Epithelial cell of esophagus (primary cell): ENCODE data around the gene ESYT2.
A peak's percentile ranks its signal among the peaks of the same experiment; 100 is the strongest.

Experiments used
- DNase-seq: peaks from one replicate; pipeline ENCODE4 v3.0.0; 2010; ENCODE audit warnings: low read depth
- H3K4me3 ChIP-seq: 2 replicates; pipeline ENCODE4 v1.5.1; 2011; ENCODE audit warnings: mild to moderate bottlenecking, low read length, control low read depth
- TF ChIP-seq, protein P1 (sequence below): IDR thresholded peaks from 2 replicates; pipeline ENCODE4 v1.5.1; 2011; ENCODE audit warnings: low read depth, mild to moderate bottlenecking, low read length, control low read depth, inconsistent platforms; ENCODE audit not compliant: insufficient read depth; ENCODE audit errors: missing control alignments

ESYT2 gene

DNA sequence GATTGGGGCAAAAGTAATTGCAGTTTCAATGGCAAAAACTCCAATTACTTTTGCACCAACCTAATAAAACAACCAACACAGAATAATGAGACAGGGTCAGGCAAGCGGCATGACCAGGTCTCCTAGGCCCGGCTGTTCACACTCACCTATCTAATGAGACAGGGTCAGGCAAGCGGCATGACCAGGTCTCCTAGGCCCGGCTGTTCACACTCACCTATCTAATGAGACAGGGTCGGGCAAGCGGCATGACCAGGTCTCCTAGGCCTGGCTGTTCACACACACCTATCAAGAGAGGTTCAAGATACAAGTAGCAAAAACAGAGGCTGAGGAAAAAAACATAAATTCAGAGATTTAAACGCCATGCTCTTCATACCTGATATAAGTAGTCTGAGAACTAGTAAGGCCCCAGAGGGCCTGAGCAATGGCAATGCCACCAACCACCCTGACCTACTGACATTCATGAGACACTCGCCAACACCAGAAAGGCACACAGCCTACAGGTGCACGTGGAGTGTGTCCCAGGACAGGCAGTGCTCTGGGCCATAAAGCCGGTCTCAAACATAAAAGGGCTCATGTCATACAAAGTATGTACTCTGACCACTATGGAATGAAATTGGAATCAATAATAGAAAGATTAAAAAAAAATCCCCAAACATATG, 84.1 kb downstream of the ESYT2 start:
- no peak overlapping the region for H3K4me3 ChIP-seq
- TF ChIP-seq, protein P1, sequence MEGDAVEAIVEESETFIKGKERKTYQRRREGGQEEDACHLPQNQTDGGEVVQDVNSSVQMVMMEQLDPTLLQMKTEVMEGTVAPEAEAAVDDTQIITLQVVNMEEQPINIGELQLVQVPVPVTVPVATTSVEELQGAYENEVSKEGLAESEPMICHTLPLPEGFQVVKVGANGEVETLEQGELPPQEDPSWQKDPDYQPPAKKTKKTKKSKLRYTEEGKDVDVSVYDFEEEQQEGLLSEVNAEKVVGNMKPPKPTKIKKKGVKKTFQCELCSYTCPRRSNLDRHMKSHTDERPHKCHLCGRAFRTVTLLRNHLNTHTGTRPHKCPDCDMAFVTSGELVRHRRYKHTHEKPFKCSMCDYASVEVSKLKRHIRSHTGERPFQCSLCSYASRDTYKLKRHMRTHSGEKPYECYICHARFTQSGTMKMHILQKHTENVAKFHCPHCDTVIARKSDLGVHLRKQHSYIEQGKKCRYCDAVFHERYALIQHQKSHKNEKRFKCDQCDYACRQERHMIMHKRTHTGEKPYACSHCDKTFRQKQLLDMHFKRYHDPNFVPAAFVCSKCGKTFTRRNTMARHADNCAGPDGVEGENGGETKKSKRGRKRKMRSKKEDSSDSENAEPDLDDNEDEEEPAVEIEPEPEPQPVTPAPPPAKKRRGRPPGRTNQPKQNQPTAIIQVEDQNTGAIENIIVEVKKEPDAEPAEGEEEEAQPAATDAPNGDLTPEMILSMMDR: no peak
- no peak for DNase-seq

GRCh38 chr7:158744070-158744469, 85.2 kb downstream of the ESYT2 start:
- no peak overlapping the region for H3K4me3 ChIP-seq
- TF ChIP-seq, protein P1: no peak
- DNase-seq: no peak

DNA sequence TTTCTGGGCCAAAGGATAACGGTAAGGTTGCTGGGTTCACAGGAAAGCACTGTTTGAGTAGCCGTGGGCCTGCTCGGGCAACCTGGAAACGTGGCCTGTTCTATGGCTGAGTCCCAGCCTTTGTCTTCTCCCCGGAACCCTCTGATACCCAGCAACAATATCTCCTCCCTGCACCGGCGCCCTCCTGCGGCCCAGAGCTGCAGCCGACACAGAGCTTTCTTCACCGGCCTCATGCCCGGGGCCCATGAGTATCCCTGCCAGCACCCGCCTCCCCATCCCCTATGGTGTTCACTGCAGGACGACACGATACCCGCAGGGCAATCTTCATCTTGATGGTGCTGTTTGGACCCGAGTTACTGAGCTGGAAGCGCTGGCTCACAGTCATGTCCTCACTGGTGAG, 86.1 kb downstream of the ESYT2 start:
- no peak for DNase-seq
- H3K4me3 ChIP-seq: no peak overlapping the region
- TF ChIP-seq, protein P1: no peak

GRCh38 chr7:158742065-158742821, 87.1 kb downstream of the ESYT2 start:
- DNase-seq: no peak
- TF ChIP-seq, protein P1: no peak
- no peak overlapping the region for H3K4me3 ChIP-seq

GRCh38 chr7:158741294-158741666, 88.0 kb downstream of the ESYT2 start:
- no peak for DNase-seq
- TF ChIP-seq, protein P1: no peak
- H3K4me3 ChIP-seq: no peak overlapping the region

DNA sequence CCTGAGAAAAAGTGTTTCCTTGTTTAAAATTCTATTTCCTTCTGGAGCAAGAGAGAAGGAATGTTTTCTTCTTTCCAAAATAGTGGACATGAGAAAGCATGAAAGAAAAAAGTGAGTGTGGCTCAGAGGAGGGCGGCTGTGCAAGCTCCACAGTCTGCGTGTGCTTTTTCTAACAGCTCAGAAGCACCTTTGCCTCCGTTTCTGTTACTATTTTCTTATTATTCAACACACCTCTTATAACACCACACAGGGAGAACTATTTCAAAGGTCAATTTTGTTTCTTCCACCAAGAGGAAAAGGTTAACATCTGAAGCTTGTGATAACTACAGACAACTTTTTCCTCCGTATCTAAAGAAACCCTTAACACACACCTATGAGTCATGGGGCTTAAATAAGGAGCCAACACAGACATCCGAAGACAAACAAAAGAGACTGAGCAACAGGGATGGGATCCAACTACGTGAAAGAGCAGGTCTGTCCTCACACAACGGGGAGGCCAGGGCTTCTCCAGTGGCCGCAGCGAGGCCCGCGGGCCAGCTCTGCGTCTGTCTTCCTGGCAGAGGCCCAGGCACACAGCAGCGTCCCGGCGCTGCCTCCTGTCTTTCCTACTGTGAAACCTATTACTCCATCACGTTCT, 88.5 kb downstream of the ESYT2 start:
- DNase-seq: peak; percentile 80
- no peak overlapping the region for H3K4me3 ChIP-seq
- TF ChIP-seq, protein P1: no peak
